Colonic mucosa (tissue), 4 donors: Measurements from ENCODE around the gene OR2T4. TPM values are rescaled to one million over a fixed set of nuclear protein-coding genes. Genes with fewer than 3 reads are reported as not detected.

Source experiments
- DNase-seq: peaks from one replicate; pipeline ENCODE4 v3.0.0-alpha.2; 2020
- H3K27ac ChIP-seq: fragments of 200-600 bp; one replicate; pipeline ENCODE4 v1.8.0; 2021
- H3K27me3 ChIP-seq: fragments of 200-600 bp; one replicate; pipeline ENCODE4 v1.8.0; 2021
- H3K36me3 ChIP-seq: fragments of 200-600 bp; one replicate; pipeline ENCODE4 v1.8.0; 2021
- H3K4me1 ChIP-seq: fragments of 200-600 bp; one replicate; pipeline ENCODE4 v1.8.0; 2021; ENCODE audit warnings: mild to moderate bottlenecking
- H3K4me3 ChIP-seq: fragments of 200-600 bp; one replicate; pipeline ENCODE4 v1.8.0; 2021
- H3K9ac ChIP-seq, 2 donors: one replicate each; pipeline ENCODE4 v1.7.0; 2013; ENCODE audit warnings: control low read depth in 2 of 2, low read depth in 2 of 2, low read length in 2 of 2
- H3K9me3 ChIP-seq: fragments of 200-600 bp; one replicate; pipeline ENCODE4 v1.8.0; 2021
- intact Hi-C: fragments of 100-400 bp; cut with DNase I; formaldehyde crosslinking; loops from one replicate; pipeline ENCODE4 v1.14.1; 2022
- total RNA-seq, 2 donors: library from RNA; stranded (reverse); fragmentation: NEBNext Ultra II Directional in 1 of 2; extraction: Animal tissue kit (Norgen Biotek cat#: 25700) in 1 of 2; gene quantifications; one replicate each; pipeline ENCODE4 v1.2.1, GENCODE V29; 2021
- TF ChIP-seq, protein P1 (sequence below): fragments of 200-600 bp; IDR thresholded peaks from one replicate; pipeline ENCODE4 v1.8.0; 2022; ENCODE audit warnings: antibody characterized with exemption, mild to moderate bottlenecking
- donor health status: healthy.
- donor health status: DM: no; HTN: no; CAD: no.
- donor health status: DM: no; HTN: no; CAD: no.

OR2T4 gene
- total RNA-seq, 2 donors from 2014 or later: not detected

DNA sequence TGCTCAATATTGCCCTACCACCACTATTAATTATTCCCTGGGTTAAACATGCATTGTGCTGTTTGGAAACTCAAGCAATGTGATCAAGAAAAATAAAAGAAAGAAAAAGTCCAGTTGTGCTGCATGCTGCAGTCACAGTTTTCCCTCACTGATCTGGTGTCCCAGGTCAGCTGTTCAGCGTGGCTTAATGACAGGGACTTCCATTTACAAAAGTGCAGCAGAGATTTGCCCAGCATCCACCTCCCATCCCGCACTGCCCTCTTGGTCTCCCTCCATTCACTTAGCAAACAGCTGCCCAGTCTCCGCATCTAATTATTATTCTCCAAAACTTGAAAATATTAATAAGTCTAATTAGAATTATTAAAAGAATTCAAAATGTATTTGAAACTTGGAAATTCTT, 2.0 kb upstream of the OR2T4 start:
- Histone ChIP-seq H3K4me1 (no peaks in the 10 kb centered on the region), H3K4me3 (no peak overlapping the region), H3K36me3 (no peaks in the 10 kb centered on the region), H3K27ac (no peak overlapping the region), H3K9ac (no peak overlapping the region), H3K9me3 (no peaks in the 10 kb centered on the region), H3K27me3 (no peaks in the 10 kb centered on the region)
- no peak for DNase-seq
- intact Hi-C loops: no loop called here
- TF ChIP-seq, protein P1, sequence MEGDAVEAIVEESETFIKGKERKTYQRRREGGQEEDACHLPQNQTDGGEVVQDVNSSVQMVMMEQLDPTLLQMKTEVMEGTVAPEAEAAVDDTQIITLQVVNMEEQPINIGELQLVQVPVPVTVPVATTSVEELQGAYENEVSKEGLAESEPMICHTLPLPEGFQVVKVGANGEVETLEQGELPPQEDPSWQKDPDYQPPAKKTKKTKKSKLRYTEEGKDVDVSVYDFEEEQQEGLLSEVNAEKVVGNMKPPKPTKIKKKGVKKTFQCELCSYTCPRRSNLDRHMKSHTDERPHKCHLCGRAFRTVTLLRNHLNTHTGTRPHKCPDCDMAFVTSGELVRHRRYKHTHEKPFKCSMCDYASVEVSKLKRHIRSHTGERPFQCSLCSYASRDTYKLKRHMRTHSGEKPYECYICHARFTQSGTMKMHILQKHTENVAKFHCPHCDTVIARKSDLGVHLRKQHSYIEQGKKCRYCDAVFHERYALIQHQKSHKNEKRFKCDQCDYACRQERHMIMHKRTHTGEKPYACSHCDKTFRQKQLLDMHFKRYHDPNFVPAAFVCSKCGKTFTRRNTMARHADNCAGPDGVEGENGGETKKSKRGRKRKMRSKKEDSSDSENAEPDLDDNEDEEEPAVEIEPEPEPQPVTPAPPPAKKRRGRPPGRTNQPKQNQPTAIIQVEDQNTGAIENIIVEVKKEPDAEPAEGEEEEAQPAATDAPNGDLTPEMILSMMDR: no peak

- Histone ChIP-seq H3K9me3 (no peaks in the 10 kb centered on the region), H3K27me3 (no peaks in the 10 kb centered on the region), H3K4me3 (no peak overlapping the region), H3K4me1 (no peaks in the 10 kb centered on the region), H3K9ac (no peak overlapping the region), H3K27ac (no peak overlapping the region), H3K36me3 (no peaks in the 10 kb centered on the region)
- intact Hi-C loops: no loop called here
- TF ChIP-seq, protein P1: no peak
- no peak for DNase-seq
These were observed 5.1 kb downstream of the OR2T4 start for GRCh38 chr1:248366609-248367008.

DNA sequence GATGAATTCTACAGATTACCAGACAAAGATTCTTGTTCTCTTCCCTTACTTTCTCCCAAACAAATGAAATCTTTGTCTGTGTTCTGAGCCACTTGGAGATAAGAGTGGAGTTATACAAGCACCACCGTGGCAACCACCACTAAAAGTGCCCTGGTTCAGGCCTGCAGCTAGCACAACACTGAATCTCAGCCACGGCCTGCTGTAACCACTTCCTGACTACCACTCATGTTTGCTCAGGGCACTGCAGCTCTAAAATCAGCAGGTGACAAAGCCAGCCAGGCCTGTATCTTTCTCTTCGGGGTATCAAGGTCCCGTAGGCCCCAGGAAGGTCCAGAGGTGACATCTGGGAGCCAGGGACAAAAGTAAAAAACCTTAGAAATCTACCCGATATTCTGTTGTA, 10.9 kb downstream of the OR2T4 start:
- Histone ChIP-seq H3K4me1 (no peaks in the 10 kb centered on the region), H3K27ac (no peak overlapping the region), H3K9me3 (no peaks in the 10 kb centered on the region), H3K27me3 (no peaks in the 10 kb centered on the region), H3K9ac (no peak overlapping the region), H3K36me3 (no peaks in the 10 kb centered on the region), H3K4me3 (no peak overlapping the region)
- no peak for DNase-seq
- intact Hi-C loops: no loop called here
- TF ChIP-seq, protein P1: no peak

DNA sequence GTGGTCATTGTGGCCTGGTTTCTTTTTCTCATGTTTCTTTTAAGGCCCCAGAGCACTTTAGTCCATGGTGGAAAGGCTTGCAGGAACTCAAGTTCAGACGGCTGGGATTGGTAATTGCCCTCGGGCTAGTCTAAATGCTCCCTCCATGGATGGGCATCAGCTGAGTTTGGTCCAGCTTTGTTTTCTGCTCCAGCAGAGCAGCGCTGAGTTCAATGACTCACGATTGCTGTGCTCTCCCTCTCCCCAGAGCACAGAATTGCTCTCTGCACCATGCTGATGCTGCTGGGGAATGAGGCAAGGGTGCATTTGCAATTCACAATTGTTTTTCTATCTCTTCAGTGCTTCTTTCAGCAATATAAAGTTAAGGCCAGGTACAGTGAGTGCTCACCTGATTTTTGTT, 12.3 kb downstream of the OR2T4 start:
- Histone ChIP-seq H3K4me1 (no peaks in the 10 kb centered on the region), H3K4me3 (no peak overlapping the region), H3K27me3 (no peaks in the 10 kb centered on the region), H3K36me3 (no peaks in the 10 kb centered on the region), H3K27ac (no peak overlapping the region), H3K9me3 (no peaks in the 10 kb centered on the region), H3K9ac (no peak overlapping the region)
- TF ChIP-seq, protein P1: no peak
- intact Hi-C loops: no loop called here
- DNase-seq: no peak

GRCh38 chr1:248375446-248375845, 14.0 kb downstream of the OR2T4 start, which contains the start of gene OR2T6:
OR2T6 (plus strand) TSS chr1:248375746; CDS start chr1:248387609, 11,863 bp downstream.
- Histone ChIP-seq H3K36me3 (no peaks in the 10 kb centered on the region), H3K27me3 (no peaks in the 10 kb centered on the region), H3K9ac (no peak within 1 kb of the TSS), H3K4me3 (no peak within 1 kb of the TSS), H3K9me3 (no peaks in the 10 kb centered on the region), H3K27ac (no peak within 1 kb of the TSS), H3K4me1 (no peaks in the 10 kb centered on the region)
- intact Hi-C loops: no loop called here
- DNase-seq: no peak
- TF ChIP-seq, protein P1: no peak

- H3K27ac ChIP-seq: no peak overlapping the region
- H3K9me3 ChIP-seq: no peaks in the 10 kb centered on the region
- H3K27me3 ChIP-seq: no peaks in the 10 kb centered on the region
- TF ChIP-seq, protein P1: no peak
- H3K9ac ChIP-seq: no peak overlapping the region
- intact Hi-C loops: no loop called here
- no peak for DNase-seq
- no peaks in the 10 kb centered on the region for H3K36me3 ChIP-seq
- no peaks in the 10 kb centered on the region for H3K4me1 ChIP-seq
- no peak overlapping the region for H3K4me3 ChIP-seq
These were observed 15.5 kb downstream of the OR2T4 start for GRCh38 chr1:248376916-248377315.
